GM12878 (cell line): ENCODE measurements around the gene CCDC18. TPM values are rescaled to one million over a fixed set of nuclear protein-coding genes. Genes with fewer than 3 reads are reported as not detected.

Source experiments
- ATAC-seq: fragments of 200-7000 bp; cut with Tn5 transposase; 3 replicates; pipeline ENCODE4 v1.9.1; 2020; ENCODE audit warnings: mild to moderate bottlenecking, moderate library complexity
- BruUV-seq: library from RNA; stranded (reverse); fragments of 400-500 nt; replicated peaks from 2 replicates; lab custom pipeline; 2021; lab: Mats Ljungman, UMichigan
- CTCF ChIA-PET: fragments of 300-600 bp; sonication (Branson Sonifier 250); formaldehyde crosslinking; extraction: SDS; loops from one replicate; lab custom pipeline; 2021; ENCODE audit warnings: inconsistent platforms; lab: Yijun Ruan, JAX
- POLR2A ChIA-PET: fragments of 350-600 bp; formaldehyde crosslinking; extraction: SDS; loops from one replicate; lab custom pipeline; 2021; ENCODE audit warnings: inconsistent platforms; lab: Charles Lee
- RAD21 ChIA-PET: fragments of 300-600 bp; sonication (Branson Sonifier 250); formaldehyde crosslinking; loops from one replicate; lab custom pipeline; 2023; ENCODE audit warnings: antibody characterized with exemption; ENCODE audit not compliant: unreplicated experiment; lab: Charles Lee
- SMC1A ChIA-PET: fragments of 300-600 bp; sonication (Branson Sonifier 250); formaldehyde crosslinking; loops from one replicate; lab custom pipeline; 2023; ENCODE audit not compliant: unreplicated experiment, uncharacterized antibody; lab: Charles Lee
- DNase-seq: peaks from one replicate; pipeline ENCODE4 v3.0.0-alpha.2; 2011; ENCODE audit warnings: low read depth, low spot score
- FAIRE-seq: peaks from 3 replicates; lab custom pipeline; 2011; peaks lifted over from hg19 to GRCh38; lab: Jason Lieb, UNC
- H2AFZ ChIP-seq: 2 replicates; pipeline ENCODE4 v1.6.0; 2011; ENCODE audit warnings: low read depth, low read length, control low read depth; ENCODE audit not compliant: control insufficient read depth
- H3K27ac ChIP-seq: 2 replicates; pipeline ENCODE4 v1.5.1; 2011; ENCODE audit warnings: control low read depth; ENCODE audit not compliant: control insufficient read depth, insufficient read depth
- H3K27me3 ChIP-seq, 2 experiments: replicated peaks in 1 of 2; 2 replicates each; pipeline versions ENCODE4 v1.6.0 to v1.6.1; 2011; ENCODE audit warnings: low read length in 1 of 2; ENCODE audit not compliant: control insufficient read depth in 2 of 2, insufficient read depth in 2 of 2
- H3K36me3 ChIP-seq, 2 experiments: 2 replicates each; pipeline ENCODE4 v1.5.1; 2011; ENCODE audit warnings: low read length in 1 of 2; ENCODE audit not compliant: control insufficient read depth in 2 of 2, insufficient read depth in 2 of 2
- H3K4me1 ChIP-seq: 2 replicates; pipeline ENCODE4 v1.6.1; 2011; ENCODE audit warnings: mild to moderate bottlenecking, low read length, moderate library complexity, mixed read lengths; ENCODE audit not compliant: control insufficient read depth, insufficient read depth
- H3K4me2 ChIP-seq: 2 replicates; pipeline ENCODE4 v1.6.0; 2011; ENCODE audit warnings: control low read depth; ENCODE audit not compliant: control insufficient read depth, insufficient read depth
- H3K4me3 ChIP-seq: fragments of 200-600 bp; sonication (generic); 2 replicates; pipeline ENCODE4 v1.5.1; 2016
- H3K79me2 ChIP-seq: 2 replicates; pipeline ENCODE4 v1.6.0; 2011; ENCODE audit warnings: low read length; ENCODE audit not compliant: control insufficient read depth, insufficient read depth
- H3K9ac ChIP-seq: 2 replicates; pipeline ENCODE4 v1.8.0; 2011; ENCODE audit warnings: low read length, control low read depth, mixed read lengths; ENCODE audit not compliant: control insufficient read depth, insufficient read depth
- H3K9me3 ChIP-seq: replicated peaks from 3 replicates; pipeline ENCODE4 v1.5.1; 2011; ENCODE audit warnings: mild to moderate bottlenecking, low read length; ENCODE audit not compliant: control insufficient read depth, insufficient read depth
- H4K20me1 ChIP-seq: 2 replicates; pipeline ENCODE4 v1.6.0; 2011; ENCODE audit not compliant: control insufficient read depth, insufficient read depth
- CHD1 ChIP-seq: IDR thresholded peaks from 2 replicates; pipeline ENCODE4 v1.6.1; 2012; ENCODE audit warnings: low read depth, low read length, improper control_type of control experiment
- EED ChIP-seq: sonication (generic); IDR thresholded peaks from 2 replicates; pipeline ENCODE4 v1.6.1; 2016; ENCODE audit warnings: antibody characterized with exemption, low read depth
- SREBF1 ChIP-seq: IDR thresholded peaks from 2 replicates; pipeline ENCODE4 v1.6.1; 2012; ENCODE audit warnings: mild to moderate bottlenecking, low read length
- SUPT20H ChIP-seq: IDR thresholded peaks from 2 replicates; pipeline ENCODE4 v1.6.1; 2011; ENCODE audit warnings: low read depth, mild to moderate bottlenecking, low read length, moderate library complexity, borderline replicate concordance; ENCODE audit not compliant: control insufficient read depth
- WRNIP1 ChIP-seq: IDR thresholded peaks from 2 replicates; pipeline ENCODE4 v1.6.1; 2011; ENCODE audit warnings: low read depth, low read length, improper control_type of control experiment, borderline replicate concordance
- WGBS: methylation state at CpG from one replicate; pipeline ENCODE4 v1.1.6; 2016; ENCODE audit warnings: low lambda C conversion rate; ENCODE audit not compliant: insufficient replicate concordance, insufficient coverage; ENCODE audit errors: missing lambda C conversion rate; 5-methylcytosine and 5-hydroxymethylcytosine counted together
- in situ Hi-C: fragments of 300-500 bp; cut with MboI; formaldehyde crosslinking; loops from 9 replicates; pipeline ENCODE4 v1.14.3; 2018; ENCODE audit warnings: mixed read lengths
- intact Hi-C: fragments of 100-400 bp; cut with micrococcal nuclease; formaldehyde crosslinking; loops from one replicate; pipeline ENCODE4 v1.14.2; 2022; ENCODE audit not compliant: unreplicated experiment
- polyA plus RNA-seq, 11 experiments: library from polyadenylated mRNA; depleted of rRNA in 4 of 11; unstranded in 6 of 11; stranded (reverse) in 5 of 11; fragments of >200 nt; fragmentation: Nextera tagmentation in 4 of 11; fragmentation: Illumina TruSeq in 1 of 11; extraction: Ambion mirVana in 4 of 11; extraction: Trizol in 1 of 11; gene quantifications; 1 replicate in 1 of 11; 2 replicates in 10 of 11; pipeline versions ENCODE4 v1.2.1 to v1.2.3, GENCODE V29; 2011 to 2016; ENCODE audit warnings: inconsistent platforms in 2 of 11, missing spikeins in 2 of 11, low read depth in 1 of 11
- total RNA-seq, 4 experiments: library from RNA; depleted of rRNA in 3 of 4; stranded (reverse); fragments of >200 nt in 3 of 4; fragmentation: Illumina TruSeq in 1 of 4; extraction: Trizol in 1 of 4; gene quantifications; 2 replicates each; pipeline versions ENCODE4 v1.2.1 to v1.2.3, GENCODE V29; 2013 to 2021
- TF ChIP-seq, protein P1 (sequence below): fragments of 450-650 bp; IDR thresholded peaks from 2 replicates; pipeline ENCODE4 v1.6.1; 2018; ENCODE audit warnings: borderline replicate concordance, mild to moderate bottlenecking; ENCODE audit not compliant: partially characterized antibody
- TF ChIP-seq, protein P2 (sequence below): fragments of 150-350 bp; IDR thresholded peaks from 2 replicates; pipeline ENCODE4 v1.6.1; 2014; ENCODE audit warnings: mild to moderate bottlenecking, low read depth, low read length
- TF ChIP-seq, protein P3 (sequence below): fragments of 450-650 bp; IDR thresholded peaks from 2 replicates; pipeline ENCODE4 v1.6.1; 2016; ENCODE audit warnings: mild to moderate bottlenecking
- TF ChIP-seq, protein P4 (sequence below): fragments of 450-650 bp; formaldehyde crosslinking; IDR thresholded peaks from 2 replicates; pipeline ENCODE4 v1.4.0; 2022; ENCODE audit warnings: mild to moderate bottlenecking, moderate library complexity
- TF ChIP-seq, protein P5 (sequence below): IDR thresholded peaks from 2 replicates; pipeline ENCODE4 v1.6.1; 2011; ENCODE audit warnings: low read depth, low read length, improper control_type of control experiment, borderline replicate concordance

CCDC18 gene
- total and polyA plus RNA-seq, 10 of the 15 experiments (the other 5 are each of a cell fraction or from before 2014, with no cell fraction given): 15.6 to 34.9 (median 19.5) TPM

DNA sequence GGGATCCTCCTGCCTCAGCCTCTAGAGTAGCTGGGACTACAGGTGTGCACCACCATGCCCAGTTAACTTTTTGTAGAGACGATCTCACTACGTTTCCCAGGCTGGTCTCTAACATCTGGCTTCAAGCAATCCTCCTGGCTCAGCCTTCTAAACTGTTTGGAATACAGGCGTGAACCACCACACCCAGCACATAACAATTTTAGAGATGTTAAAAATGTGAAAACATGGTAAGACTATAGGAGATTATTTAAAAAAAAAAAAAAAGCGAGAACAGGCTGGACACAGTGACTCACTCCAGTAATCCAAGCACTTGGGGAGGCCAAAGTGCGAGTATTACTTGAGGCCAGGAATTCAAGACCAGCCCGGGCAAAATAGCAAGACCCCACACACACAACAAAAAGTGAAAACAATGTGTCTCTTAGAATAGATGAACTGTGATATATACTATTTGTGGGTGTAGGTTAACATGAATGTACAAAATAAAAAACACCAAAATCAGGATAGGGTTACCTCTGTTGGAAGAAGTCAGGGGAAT, 19.6 kb downstream of the CCDC18 start:
- peaks cover 5 to 6% of the 10 kb centered on the region in 2 experiments; a peak in 3 of 4 replicates for H3K36me3 ChIP-seq
- ATAC-seq (no peak), DNase-seq (no peak), FAIRE-seq (no peak)
- no peaks in the 10 kb centered on the region for H3K9me3 ChIP-seq
- ChIA-PET SMC1A (interaction anchor here (0.9 kb wide), 1 partner anchor 72 kb away, joined by 4 read pairs; no protein-coding TSS in a partner anchor), CTCF (no interaction called here), RAD21 (interaction anchor here (0.6 kb wide), 1 partner anchor 439 kb away, joined by 3 read pairs; no protein-coding TSS in a partner anchor), POLR2A (no interaction called here)
- H3K27ac ChIP-seq: no peak overlapping the region
- TF ChIP-seq, protein P1, sequence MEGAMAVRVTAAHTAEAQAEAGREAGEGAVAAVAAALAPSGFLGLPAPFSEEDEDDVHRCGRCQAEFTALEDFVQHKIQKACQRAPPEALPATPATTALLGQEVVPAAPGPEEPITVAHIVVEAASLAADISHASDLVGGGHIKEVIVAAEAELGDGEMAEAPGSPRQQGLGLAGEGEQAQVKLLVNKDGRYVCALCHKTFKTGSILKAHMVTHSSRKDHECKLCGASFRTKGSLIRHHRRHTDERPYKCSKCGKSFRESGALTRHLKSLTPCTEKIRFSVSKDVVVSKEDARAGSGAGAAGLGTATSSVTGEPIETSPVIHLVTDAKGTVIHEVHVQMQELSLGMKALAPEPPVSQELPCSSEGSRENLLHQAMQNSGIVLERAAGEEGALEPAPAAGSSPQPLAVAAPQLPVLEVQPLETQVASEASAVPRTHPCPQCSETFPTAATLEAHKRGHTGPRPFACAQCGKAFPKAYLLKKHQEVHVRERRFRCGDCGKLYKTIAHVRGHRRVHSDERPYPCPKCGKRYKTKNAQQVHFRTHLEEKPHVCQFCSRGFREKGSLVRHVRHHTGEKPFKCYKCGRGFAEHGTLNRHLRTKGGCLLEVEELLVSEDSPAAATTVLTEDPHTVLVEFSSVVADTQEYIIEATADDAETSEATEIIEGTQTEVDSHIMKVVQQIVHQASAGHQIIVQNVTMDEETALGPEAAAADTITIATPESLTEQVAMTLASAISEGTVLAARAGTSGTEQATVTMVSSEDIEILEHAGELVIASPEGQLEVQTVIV: no peak
- TF ChIP-seq, protein P2, sequence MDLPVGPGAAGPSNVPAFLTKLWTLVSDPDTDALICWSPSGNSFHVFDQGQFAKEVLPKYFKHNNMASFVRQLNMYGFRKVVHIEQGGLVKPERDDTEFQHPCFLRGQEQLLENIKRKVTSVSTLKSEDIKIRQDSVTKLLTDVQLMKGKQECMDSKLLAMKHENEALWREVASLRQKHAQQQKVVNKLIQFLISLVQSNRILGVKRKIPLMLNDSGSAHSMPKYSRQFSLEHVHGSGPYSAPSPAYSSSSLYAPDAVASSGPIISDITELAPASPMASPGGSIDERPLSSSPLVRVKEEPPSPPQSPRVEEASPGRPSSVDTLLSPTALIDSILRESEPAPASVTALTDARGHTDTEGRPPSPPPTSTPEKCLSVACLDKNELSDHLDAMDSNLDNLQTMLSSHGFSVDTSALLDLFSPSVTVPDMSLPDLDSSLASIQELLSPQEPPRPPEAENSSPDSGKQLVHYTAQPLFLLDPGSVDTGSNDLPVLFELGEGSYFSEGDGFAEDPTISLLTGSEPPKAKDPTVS: no peak
- TF ChIP-seq, protein P3, sequence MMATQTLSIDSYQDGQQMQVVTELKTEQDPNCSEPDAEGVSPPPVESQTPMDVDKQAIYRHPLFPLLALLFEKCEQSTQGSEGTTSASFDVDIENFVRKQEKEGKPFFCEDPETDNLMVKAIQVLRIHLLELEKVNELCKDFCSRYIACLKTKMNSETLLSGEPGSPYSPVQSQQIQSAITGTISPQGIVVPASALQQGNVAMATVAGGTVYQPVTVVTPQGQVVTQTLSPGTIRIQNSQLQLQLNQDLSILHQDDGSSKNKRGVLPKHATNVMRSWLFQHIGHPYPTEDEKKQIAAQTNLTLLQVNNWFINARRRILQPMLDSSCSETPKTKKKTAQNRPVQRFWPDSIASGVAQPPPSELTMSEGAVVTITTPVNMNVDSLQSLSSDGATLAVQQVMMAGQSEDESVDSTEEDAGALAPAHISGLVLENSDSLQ: no peak
- TF ChIP-seq, protein P4, sequence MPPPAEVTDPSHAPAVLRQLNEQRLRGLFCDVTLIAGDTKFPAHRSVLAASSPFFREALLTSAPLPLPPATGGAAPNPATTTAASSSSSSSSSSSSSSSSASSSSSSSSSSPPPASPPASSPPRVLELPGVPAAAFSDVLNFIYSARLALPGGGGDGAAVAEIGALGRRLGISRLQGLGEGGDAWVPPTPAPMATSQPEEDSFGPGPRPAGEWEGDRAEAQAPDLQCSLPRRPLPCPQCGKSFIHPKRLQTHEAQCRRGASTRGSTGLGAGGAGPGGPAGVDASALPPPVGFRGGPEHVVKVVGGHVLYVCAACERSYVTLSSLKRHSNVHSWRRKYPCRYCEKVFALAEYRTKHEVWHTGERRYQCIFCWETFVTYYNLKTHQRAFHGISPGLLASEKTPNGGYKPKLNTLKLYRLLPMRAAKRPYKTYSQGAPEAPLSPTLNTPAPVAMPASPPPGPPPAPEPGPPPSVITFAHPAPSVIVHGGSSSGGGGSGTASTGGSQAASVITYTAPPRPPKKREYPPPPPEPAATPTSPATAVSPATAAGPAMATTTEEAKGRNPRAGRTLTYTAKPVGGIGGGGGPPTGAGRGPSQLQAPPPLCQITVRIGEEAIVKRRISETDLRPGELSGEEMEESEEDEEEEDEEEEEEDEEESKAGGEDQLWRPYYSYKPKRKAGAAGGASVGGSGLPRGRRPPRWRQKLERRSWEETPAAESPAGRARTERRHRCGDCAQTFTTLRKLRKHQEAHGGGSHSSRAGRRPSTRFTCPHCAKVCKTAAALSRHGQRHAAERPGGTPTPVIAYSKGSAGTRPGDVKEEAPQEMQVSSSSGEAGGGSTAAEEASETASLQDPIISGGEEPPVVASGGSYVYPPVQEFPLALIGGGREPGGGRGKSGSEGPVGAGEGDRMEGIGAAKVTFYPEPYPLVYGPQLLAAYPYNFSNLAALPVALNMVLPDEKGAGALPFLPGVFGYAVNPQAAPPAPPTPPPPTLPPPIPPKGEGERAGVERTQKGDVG (CRISPR knock-in tag): no peak
- no peak for TF ChIP-seq SUPT20H
- no peak for TF ChIP-seq EED
- no peak for TF ChIP-seq WRNIP1
- TF ChIP-seq, protein P5, sequence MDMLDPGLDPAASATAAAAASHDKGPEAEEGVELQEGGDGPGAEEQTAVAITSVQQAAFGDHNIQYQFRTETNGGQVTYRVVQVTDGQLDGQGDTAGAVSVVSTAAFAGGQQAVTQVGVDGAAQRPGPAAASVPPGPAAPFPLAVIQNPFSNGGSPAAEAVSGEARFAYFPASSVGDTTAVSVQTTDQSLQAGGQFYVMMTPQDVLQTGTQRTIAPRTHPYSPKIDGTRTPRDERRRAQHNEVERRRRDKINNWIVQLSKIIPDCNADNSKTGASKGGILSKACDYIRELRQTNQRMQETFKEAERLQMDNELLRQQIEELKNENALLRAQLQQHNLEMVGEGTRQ: no peak
- TF ChIP-seq CHD1: no peak
- TF ChIP-seq SREBF1: no peak
- H3K79me2 ChIP-seq: no peaks in the 10 kb centered on the region
- BruUV-seq: no TSS peak
- no peak overlapping the region for H2AFZ ChIP-seq
- no peak overlapping the region for H3K9ac ChIP-seq
- H3K27me3 ChIP-seq: no peaks in the 10 kb centered on the region
- H3K4me3 ChIP-seq: no peak overlapping the region
- H3K4me2 ChIP-seq: no peak overlapping the region
- intact Hi-C loops (no loop called here), in situ Hi-C loops (no loop called here)
- H3K4me1 ChIP-seq: no peaks in the 10 kb centered on the region
- 98% methylated on average over 6 of the region's 6 CpGs for WGBS
- H4K20me1 ChIP-seq: no peaks in the 10 kb centered on the region
